ENCODE data around the gene ADAP1. TPM values are rescaled to one million over a fixed set of nuclear protein-coding genes. Genes with fewer than 3 reads are reported as not detected.

ADAP1 gene
- total RNA-seq, 1 experiment from 2014 or later: 31.2 TPM

DNA sequence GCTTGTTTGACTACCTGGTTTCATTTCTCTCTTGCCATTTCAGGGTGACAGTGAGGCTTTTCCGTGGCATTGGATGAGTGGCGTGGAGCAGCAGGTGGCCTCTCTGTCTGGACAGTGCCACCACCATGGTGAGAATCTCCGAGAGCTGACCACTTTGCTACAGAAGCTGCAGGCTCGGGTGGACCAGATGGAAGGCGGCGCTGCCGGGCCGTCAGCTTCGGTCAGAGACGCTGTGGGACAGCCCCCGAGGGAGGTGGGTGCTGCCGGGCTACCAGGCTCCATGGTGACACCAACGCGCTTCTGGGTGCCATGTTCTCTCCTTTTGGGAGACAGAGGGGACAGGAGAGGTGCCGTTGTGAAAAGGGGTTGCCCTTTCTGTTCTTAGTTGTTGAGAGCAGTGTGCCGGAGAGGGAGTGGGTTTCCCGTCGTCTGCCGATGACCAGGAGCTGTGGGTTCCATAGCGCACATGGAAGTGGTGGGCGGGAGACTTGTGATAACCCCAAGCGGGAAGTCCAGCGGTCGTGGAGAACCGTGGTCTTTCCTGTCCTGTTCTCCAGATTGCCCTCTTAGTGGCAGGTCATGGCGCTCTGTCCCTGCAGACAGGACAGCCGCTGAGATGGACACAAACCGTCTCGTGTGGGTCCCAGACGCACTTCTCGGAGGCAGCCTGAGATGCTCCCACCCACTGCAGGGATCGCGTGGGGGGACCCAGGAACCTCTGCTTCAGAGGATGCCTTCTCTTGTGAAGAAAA is 100.9 kb downstream of the ADAP1 start:
- no peak for TF ChIP-seq EZH2phosphoT487 (IDR thresholded peaks at IDR 0.05; ENCODE audit: borderline replicate concordance, low read length)
- no peak for TF ChIP-seq EZH2 (IDR thresholded peaks at IDR 0.05; ENCODE audit: low read length, unreplicated experiment)
- TF ChIP-seq, protein P1, sequence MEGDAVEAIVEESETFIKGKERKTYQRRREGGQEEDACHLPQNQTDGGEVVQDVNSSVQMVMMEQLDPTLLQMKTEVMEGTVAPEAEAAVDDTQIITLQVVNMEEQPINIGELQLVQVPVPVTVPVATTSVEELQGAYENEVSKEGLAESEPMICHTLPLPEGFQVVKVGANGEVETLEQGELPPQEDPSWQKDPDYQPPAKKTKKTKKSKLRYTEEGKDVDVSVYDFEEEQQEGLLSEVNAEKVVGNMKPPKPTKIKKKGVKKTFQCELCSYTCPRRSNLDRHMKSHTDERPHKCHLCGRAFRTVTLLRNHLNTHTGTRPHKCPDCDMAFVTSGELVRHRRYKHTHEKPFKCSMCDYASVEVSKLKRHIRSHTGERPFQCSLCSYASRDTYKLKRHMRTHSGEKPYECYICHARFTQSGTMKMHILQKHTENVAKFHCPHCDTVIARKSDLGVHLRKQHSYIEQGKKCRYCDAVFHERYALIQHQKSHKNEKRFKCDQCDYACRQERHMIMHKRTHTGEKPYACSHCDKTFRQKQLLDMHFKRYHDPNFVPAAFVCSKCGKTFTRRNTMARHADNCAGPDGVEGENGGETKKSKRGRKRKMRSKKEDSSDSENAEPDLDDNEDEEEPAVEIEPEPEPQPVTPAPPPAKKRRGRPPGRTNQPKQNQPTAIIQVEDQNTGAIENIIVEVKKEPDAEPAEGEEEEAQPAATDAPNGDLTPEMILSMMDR (conservative IDR thresholded peaks at IDR 0.05; ENCODE audit: low read depth, low read length): no peak
- no peaks in the 10 kb centered on the region for H3K9me2 ChIP-seq (replicated peaks; ENCODE audit: low read length)
- intact Hi-C loops (cut with micrococcal nuclease): no loop called here
- H3K4me3 ChIP-seq (ENCODE audit: low read length): no peak overlapping the region
- no peak overlapping the region for H3K9ac ChIP-seq (ENCODE audit: low read length)
- no peak overlapping the region for H2AFZ ChIP-seq (ENCODE audit: low read length)
- ChIA-PET CTCF (no interaction called here), POLR2A (ENCODE audit: unreplicated experiment) (no interaction called here)
- no peaks in the 10 kb centered on the region for H3K79me2 ChIP-seq (ENCODE audit: low read length)
- no peaks in the 10 kb centered on the region for H3K4me1 ChIP-seq (ENCODE audit: insufficient read depth, low read length)
- no peaks in the 10 kb centered on the region for H4K20me1 ChIP-seq (ENCODE audit: low read length)
- ATAC-seq: no peak
- H3K27ac ChIP-seq (ENCODE audit: low read length): no peak overlapping the region
- no peaks in the 10 kb centered on the region for H3K27me3 ChIP-seq (ENCODE audit: low read length)
- peaks cover 29% of the 10 kb centered on the region for H3K36me3 ChIP-seq (ENCODE audit: low read depth, low read length)
- H3F3A ChIP-seq (ENCODE audit: low read length, unreplicated experiment): no peaks in the 10 kb centered on the region
- H3K9me3 ChIP-seq (ENCODE audit: low read length): no peaks in the 10 kb centered on the region
- H3K4me2 ChIP-seq (ENCODE audit: low read length): no peak overlapping the region
- BruUV-seq (replicated peaks): no TSS peak
- DNase-seq: no peak

DNA sequence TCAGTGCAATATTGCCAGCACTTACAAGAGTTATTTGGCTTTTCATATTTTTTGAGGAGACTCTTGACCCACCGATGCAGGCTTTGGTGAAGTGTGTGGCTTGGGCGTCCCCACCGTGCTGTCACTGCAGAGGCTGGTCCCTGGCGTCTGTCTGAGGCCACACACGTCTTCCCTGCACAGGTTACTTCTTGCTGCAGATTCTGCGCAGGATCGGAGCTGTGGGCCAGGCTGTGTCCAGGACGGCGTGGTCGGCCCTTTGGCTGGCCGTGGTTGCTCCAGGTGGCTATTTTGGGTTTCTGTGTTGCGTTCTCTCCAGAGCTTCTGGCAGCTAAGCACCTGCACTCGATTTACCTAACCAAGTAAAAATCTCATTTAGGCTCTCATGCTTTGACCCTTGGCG is 103.3 kb downstream of the ADAP1 start:
- intact Hi-C loops (cut with micrococcal nuclease): no loop called here
- Histone ChIP-seq H3K4me3 (ENCODE audit: low read length) (no peak overlapping the region), H3K9me3 (ENCODE audit: low read length) (no peaks in the 10 kb centered on the region), H4K20me1 (ENCODE audit: low read length) (no peaks in the 10 kb centered on the region), H3K27ac (ENCODE audit: low read length) (no peak overlapping the region), H3K27me3 (ENCODE audit: low read length) (no peaks in the 10 kb centered on the region), H3K4me2 (ENCODE audit: low read length) (no peak overlapping the region), H3F3A (ENCODE audit: low read length, unreplicated experiment) (no peaks in the 10 kb centered on the region), H2AFZ (ENCODE audit: low read length) (no peak overlapping the region), H3K4me1 (ENCODE audit: insufficient read depth, low read length) (no peaks in the 10 kb centered on the region), H3K36me3 (ENCODE audit: low read depth, low read length) (peaks cover 29% of the 10 kb centered on the region), H3K9ac (ENCODE audit: low read length) (no peak overlapping the region), H3K9me2 (replicated peaks; ENCODE audit: low read length) (no peaks in the 10 kb centered on the region), H3K79me2 (ENCODE audit: low read length) (no peaks in the 10 kb centered on the region)
- TF ChIP-seq EZH2phosphoT487 (IDR thresholded peaks at IDR 0.05; ENCODE audit: borderline replicate concordance, low read length) (no peak), EZH2 (IDR thresholded peaks at IDR 0.05; ENCODE audit: low read length, unreplicated experiment) (no peak)
- TF ChIP-seq, protein P1 (conservative IDR thresholded peaks at IDR 0.05; ENCODE audit: low read depth, low read length): no peak
- ChIA-PET POLR2A (ENCODE audit: unreplicated experiment) (no interaction called here), CTCF (no interaction called here)
- no peak for ATAC-seq
- DNase-seq: no peak
- no TSS peak for BruUV-seq (replicated peaks)

DNA sequence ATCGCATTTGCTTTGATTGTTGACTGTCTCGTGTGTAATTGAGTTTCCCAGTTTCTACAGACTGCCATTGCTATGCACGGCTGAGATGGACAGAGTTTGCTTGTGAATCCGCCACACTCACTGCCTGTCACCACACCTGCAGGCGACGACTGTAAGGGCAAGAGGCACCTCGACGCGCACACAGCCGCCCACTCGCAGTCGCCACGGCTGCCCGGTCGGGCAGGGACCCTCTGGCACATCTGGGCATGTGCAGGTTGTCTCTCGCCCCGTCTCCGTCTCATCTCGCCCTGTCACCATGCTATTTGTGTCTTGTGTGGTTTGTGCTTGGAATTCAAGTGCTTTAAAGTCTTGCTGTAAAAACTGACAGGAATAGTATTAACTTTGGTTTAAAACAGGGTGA is 104.7 kb downstream of the ADAP1 start:
- no peaks in the 10 kb centered on the region for H3F3A ChIP-seq (ENCODE audit: low read length, unreplicated experiment)
- no peaks in the 10 kb centered on the region; the same call in 1 of the 2 replicates for H3K79me2 ChIP-seq (ENCODE audit: low read length)
- no peak overlapping the region for H3K4me2 ChIP-seq (ENCODE audit: low read length)
- H3K4me1 ChIP-seq (ENCODE audit: insufficient read depth, low read length): no peaks in the 10 kb centered on the region
- DNase-seq (no peak), ATAC-seq (no peak)
- no peak overlapping the region for H3K27ac ChIP-seq (ENCODE audit: low read length)
- TF ChIP-seq, protein P1 (conservative IDR thresholded peaks at IDR 0.05; ENCODE audit: low read depth, low read length): no peak
- TF ChIP-seq EZH2 (IDR thresholded peaks at IDR 0.05; ENCODE audit: low read length, unreplicated experiment) (no peak), EZH2phosphoT487 (IDR thresholded peaks at IDR 0.05; ENCODE audit: borderline replicate concordance, low read length) (no peak)
- no peaks in the 10 kb centered on the region for H4K20me1 ChIP-seq (ENCODE audit: low read length)
- H3K36me3 ChIP-seq (ENCODE audit: low read depth, low read length): peaks cover 30% of the 10 kb centered on the region
- CTCF ChIA-PET: no interaction called here
- POLR2A ChIA-PET (ENCODE audit: unreplicated experiment): no interaction called here
- H2AFZ ChIP-seq (ENCODE audit: low read length): no peak overlapping the region
- no peaks in the 10 kb centered on the region for H3K9me3 ChIP-seq (ENCODE audit: low read length)
- no peaks in the 10 kb centered on the region for H3K9me2 ChIP-seq (replicated peaks; ENCODE audit: low read length)
- no TSS peak for BruUV-seq (replicated peaks)
- intact Hi-C loops (cut with micrococcal nuclease): no loop called here
- no peak overlapping the region for H3K9ac ChIP-seq (ENCODE audit: low read length)
- H3K4me3 ChIP-seq (ENCODE audit: low read length): no peak overlapping the region
- no peaks in the 10 kb centered on the region for H3K27me3 ChIP-seq (ENCODE audit: low read length)

All from PC-3 (cell line).